GM19351 (cell line): ENCODE measurements around the gene SPATS1.

Source experiments
- ATAC-seq: cut with Tn5 transposase; IDR thresholded peaks from one replicate; pipeline ENCODE4 v1.9.1; 2021; ENCODE audit warnings: mild to moderate bottlenecking, moderate library complexity; ENCODE audit not compliant: unreplicated experiment

Gene SPATS1, protein sequence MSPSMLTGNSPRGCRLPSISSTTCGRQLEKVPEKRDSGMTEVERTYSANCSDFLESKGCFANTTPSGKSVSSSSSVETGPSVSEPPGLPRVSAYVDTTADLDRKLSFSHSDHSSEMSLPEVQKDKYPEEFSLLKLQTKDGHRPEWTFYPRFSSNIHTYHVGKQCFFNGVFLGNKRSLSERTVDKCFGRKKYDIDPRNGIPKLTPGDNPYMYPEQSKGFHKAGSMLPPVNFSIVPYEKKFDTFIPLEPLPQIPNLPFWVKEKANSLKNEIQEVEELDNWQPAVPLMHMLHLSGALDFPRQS

DNA sequence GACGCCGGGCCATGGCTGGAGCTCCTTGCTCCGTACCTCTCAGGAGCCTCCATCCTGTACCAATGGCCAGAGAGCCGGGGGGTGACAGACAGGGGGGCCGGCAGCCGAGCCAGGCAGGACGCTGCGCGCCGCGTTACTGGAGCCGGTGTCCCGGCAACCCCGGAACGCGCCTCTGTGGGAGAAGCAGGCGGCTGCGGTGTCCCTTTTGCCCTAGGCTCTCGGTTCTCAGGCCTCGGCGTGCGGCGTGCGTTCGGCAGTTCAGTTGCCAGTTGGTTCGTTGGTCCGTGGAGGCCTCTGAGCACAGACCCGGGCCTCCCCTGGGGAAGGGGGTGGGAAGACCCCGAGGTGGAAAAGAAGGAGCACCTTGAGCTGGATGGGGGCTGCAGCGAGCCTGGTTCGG, at the start of gene SPATS1:
SPATS1 (plus strand) TSS at position 162 of the 400 bp plus-strand sequence. CDS start 446 bp downstream, outside the sequence.
- no peak for ATAC-seq

DNA sequence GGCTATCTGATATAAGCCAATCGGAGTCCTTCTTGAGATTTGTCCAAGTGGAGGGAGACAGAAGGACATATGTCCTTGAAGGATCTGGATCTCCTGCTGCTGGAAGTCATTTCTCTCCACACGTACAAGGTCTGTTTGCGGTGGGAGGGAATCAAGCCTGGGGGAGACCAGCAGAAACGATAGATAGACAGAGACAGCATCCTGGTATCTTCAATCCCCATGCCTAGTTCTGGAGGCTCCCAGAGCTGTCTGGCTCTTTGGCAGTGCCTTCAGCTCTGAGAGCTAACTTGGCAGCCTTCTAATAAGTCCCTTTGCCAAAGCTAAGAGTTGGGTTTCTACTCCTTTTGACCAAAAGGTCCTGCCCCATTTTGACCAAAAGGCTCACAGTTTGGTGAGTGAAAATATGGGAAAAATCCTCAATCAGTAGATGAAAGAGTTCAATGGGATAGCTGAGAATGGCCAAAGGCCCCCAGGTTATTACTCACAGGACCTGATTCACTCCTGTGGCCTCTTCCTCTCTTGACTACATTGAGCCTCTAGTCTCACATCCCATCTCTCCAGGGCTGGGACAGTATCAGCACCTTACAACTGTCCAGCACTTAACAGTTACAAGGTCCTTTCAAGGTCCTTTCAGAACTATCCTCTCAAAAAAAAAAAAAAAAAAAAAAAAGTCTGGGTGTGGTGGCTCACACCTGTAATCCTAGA, 49.6 kb upstream of the SPATS1 start:
- ATAC-seq = no peak

DNA sequence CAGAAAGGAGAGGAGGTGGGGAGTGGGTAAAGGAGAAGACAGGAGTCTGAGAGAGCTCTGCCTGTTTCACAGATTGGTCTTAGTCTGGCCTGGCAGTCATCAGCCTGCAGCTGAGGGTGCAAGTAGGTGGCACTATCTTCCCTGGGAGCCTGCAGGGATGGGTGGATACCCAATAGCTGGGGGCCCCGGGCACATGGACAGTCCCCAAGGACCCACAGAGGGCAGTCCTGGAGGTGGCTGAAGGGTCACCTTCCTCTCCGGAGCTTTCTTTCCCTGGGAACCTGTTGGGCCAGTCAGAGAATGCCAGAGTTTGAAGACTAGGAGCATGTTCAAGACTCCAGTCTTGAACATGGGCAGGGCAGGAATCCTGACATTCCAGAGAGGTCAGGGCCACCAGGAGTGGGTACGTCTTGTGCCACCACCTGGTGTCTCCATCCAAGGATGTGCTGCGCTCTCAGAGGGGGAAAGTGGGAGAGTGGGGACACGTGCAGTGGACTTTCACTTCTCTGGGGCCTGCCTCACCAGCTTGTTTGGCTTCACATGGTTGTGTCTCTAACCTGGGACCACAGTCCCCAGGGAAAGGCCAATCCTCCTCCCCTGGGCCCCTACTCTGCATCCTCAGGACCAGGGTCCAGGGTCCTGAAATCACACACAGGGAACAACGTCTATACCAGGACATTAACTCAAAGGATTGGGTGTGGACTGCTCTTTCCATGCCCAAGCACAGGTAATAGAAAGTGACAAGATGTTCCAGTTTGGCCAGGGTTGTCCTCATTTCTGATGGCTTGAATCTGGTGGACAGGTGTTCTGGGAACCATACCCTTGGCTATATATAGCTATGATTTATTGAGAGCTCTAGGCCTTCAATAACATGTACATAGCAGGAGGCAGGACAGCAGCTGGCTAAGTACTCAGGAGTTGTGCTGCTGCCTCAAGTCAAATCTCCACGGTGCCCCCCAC, 47.3 kb upstream of the SPATS1 start:
- ATAC-seq = no peak

DNA sequence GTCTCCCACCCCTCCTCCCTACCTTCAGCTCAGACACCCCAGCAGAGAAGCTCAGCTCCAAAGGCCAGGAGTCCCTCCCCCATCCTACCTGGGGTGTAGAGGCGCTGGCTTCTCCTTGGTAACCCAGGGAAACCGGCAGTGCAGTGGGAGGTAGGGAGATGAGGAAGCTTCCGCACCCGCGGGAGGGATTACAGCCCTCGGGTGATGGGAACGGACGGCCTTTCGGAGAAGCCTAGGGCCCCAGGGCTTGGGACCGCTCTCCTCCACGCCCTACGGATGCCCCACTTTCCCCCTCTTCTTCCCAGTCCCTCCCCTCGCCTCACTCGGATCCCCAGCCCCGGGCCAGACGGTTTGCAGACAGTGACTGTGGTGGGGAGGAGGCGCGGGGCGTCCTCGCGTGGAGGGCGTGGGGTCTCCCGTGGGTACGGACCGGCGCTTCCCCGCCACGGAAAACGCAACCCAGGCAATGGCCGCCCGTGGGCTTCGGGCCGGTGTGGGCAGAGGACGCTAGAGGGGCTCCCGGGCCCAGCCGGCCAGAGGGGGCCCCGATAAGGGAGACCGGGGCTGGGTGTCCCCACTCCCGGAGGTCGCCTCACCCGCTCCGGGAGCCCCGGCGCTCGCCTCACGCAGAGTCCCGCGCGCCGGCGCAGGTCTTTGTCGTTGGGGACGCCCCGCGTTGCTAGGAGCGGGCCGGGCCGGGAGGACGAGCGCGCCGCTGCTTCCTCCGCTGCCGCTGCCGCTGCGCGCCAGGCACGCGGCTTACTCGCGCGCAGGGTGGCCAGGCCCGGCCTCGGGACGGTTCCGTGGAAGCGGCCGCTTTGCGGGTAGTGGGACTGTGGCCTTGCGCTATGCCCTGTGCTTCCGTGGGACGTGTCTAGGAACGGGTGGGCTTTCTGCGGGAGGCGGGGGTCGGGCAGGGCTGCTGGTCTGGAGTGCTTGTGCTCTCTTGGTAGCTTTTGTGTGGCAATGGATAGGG, 45.1 kb upstream of the SPATS1 start:
- ATAC-seq = no peak

DNA sequence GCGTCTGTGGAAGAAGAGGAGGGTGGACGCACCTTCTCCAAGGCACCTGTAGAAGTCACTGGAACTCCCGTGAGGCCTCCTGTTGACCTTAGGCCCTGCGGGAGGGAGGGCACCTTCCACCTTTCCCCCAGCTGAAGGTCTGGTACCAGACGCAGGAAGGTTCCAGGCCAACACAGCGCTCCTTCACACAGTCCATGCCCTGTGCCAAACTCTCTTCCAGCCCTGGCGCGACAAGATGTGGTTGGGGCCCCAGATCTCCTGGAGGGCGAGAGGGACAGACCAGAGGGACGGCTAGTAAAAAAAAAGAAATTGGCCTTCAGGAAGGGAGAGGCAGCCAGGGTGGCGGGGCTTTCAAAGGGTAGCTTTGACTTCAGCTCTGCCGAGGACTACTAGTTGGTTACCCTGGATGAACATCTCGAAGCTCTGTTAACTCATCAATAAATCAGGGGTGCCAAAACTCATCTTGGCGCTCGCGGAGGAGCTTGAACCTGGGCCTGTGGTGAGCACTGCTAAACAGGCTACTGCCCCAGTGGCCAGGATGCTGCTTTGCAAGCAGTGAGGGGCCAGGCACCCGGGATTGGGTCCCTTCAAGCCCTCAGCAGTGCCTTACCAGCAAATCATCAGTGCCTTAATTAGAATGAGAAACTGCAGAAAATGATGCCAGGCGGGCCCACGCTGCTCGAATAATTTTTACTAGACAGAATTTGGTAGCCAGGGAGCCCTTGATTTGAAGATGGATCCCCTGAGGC, 44.2 kb upstream of the SPATS1 start:
- ATAC-seq = no peak

GRCh38 chr6:44298864-44299263, 43.6 kb upstream of the SPATS1 start:
- no peak for ATAC-seq

DNA sequence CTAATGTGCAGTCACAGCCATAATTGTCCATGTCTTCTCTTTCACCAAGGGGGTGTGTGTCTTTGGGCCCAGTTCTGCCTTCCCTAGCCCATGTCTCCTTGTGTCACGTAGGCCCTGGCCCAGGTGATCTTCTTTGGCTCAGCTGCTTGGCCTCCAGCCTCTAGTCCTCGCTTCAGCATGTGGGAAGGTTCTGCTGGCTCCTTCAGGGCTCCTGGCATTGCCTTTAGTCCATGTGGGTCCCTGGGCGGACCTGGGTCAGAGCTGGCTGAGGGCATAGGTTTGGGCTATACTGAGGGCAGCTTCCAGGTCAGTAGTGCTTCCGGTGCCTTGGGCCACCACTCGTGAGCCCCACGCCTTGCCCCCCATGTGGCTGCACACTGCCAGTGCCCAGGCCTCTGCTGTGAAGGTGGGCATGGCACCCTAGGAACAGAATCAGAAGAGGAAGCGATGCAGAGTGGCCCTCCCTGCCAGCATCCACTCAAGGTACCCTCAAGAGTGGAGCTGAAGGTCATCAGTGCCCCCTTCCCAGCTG, 42.1 kb upstream of the SPATS1 start:
- no peak for ATAC-seq

DNA sequence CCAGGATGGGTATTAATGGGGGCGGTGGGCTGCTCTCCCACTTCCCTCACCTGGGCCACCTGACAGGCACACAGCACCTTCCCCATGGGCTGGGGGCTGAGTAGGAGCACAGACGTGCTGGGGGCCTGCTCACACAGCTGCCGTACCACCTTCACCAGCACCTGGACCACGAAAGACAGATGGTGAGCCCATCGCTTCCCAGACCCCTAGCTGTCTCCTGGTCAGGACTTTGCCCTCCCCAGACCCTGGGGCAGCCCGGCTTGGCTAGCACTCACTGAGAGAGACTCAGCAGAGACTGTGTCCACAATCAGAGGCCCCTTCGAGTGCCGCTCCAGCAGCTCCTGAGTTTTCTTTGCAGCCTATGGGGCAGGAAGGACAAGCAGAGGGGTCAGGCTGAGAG, 41.3 kb upstream of the SPATS1 start:
- no peak for ATAC-seq

GRCh38 chr6:44301782-44302564, 40.5 kb upstream of the SPATS1 start:
- ATAC-seq = no peak

GRCh38 chr6:44302856-44303255, 39.6 kb upstream of the SPATS1 start:
- ATAC-seq = no peak

DNA sequence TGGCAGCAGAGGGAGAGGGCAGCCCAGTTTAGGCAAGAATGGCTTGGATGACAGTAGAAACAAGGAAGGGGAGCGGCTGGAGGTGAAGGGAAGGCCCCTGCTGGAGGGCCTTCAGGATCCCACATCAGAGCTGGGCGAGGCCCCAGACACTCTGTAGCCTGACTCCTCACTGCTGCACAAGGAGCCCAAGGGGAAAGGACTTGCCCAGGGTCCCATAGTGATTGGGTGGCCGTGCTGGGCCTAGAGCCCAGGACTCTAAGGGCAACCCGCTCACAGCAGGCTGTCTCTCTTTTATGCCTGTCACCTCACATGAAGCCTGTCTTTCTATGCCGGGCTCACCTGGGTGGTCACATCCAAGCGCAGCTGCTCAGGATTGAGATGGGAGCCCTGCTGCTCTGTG, 38.6 kb upstream of the SPATS1 start:
- ATAC-seq = no peak

DNA sequence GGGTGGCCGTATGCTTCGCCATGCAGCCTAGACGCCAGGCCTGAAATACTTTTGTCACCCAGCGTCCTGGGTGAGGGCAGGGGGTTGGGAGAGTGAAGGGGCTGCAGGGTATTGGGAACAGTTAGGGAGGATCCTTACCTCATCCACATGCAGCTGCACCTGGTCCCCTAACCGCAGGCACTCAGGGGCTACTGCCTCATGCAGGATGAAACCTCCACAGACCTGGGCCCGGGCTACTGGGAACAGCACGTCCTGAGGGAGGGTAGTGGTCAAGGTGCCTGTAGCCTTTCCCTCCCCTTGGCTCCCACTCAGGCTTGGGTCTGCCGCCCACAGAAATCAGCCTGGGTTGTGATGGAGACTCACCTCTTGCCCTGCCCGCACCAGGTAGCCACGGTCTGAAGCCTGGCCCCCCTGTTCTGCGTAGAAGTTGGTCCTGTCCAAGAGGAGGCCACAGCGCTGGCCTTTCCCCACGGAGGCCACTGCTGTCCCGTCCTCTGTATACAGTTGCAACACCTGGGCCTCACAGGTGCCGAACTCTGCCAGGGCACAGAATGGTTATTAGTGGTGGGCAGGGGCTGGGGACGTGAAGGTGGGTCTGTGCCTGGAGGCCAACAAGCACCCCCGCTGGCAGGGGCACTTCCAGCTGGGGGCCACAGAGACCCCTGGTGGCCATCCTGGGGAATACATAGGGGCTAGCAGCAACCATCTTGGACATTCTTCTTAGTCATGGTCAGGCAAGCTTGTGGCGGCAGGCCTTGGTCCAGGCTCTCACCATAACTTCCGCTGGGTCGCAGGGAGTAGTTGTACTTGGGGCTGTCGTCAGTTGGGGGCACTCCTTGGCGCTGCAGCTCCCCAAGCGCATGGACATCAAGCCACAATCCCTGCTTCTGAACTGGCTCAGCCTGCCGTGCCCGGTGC, 37.9 kb upstream of the SPATS1 start:
- no peak for ATAC-seq

- ATAC-seq = no peak
These were observed 37.2 kb upstream of the SPATS1 start for GRCh38 chr6:44305200-44305725.

GRCh38 chr6:44306710-44307109, 35.7 kb upstream of the SPATS1 start:
- no peak for ATAC-seq

GRCh38 chr6:44307217-44307616, 35.2 kb upstream of the SPATS1 start:
- ATAC-seq = no peak

DNA sequence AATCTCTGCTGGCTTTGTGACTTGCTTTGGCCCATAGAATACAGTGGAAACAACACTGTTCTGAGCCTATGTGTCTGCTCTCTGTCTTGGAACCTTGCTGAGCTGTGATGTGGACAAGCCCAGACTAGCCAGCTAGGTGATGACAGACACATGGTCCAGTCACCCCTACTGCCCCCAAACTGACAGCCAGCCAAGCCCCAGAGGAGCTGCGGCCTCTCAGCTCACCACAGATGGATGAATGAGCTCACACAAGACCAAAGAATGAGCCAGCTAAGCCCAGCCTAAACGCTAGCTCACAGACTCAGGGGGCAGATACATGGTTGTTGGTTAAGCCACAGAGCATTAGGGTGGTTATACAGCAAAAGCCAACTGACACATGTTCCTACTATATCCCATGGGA, 33.4 kb upstream of the SPATS1 start:
- ATAC-seq = no peak

DNA sequence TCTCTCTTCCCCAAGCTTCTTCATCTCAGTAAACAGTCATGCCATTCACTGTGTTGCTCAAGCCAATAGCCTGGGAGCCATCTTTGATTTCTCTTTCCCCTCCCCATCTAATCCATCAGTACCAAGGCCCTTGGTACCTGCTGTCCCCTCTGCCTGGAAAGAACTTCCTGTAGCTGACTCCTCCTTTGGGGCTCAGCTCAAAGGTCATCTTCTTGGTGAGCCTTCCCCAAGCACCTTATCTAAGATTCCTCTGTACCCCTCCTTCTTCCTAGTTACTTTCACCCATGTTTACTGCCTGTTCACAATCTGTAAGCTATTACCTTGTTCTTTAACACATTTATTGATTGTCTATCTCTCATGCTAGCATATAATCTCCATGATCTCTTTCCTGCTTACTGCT, 32.8 kb upstream of the SPATS1 start:
- ATAC-seq = no peak
